ENCODE measurements around the gene PDE6C.

DNA sequence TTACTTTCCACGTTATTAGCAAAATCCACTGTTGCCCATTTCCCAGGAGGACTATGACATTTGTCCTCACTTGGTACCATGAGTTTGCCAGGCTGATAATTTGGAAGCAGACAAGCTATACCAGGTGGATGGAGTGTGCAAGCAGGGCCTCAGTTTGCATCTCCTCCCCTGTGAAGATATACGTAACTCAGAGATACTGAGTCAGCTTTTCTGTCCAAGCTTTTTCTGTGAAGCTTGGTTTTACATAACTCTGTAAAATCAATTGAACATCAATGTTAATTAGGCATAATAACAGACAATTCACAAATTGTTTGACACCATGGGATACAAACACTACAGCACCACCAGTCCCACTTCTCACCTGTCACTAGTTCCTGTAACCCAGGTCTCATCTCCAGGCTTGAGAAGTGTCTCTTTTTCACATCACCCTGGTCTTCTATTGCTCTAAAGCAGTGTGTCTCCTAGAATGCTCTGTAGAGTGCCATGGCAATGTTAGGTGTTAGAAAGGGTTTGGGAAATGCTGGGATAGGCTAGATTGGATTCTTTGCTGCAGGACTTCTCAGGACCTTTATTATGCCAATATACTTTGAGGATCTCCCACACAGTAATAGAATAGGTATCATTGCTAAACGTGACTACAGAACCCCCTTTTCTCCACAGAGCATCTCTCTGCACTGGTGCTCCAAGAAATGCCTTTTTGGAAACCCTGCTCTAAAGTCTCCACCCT, 32.2 kb upstream of the PDE6C start:
- TF ChIP-seq, protein P1, sequence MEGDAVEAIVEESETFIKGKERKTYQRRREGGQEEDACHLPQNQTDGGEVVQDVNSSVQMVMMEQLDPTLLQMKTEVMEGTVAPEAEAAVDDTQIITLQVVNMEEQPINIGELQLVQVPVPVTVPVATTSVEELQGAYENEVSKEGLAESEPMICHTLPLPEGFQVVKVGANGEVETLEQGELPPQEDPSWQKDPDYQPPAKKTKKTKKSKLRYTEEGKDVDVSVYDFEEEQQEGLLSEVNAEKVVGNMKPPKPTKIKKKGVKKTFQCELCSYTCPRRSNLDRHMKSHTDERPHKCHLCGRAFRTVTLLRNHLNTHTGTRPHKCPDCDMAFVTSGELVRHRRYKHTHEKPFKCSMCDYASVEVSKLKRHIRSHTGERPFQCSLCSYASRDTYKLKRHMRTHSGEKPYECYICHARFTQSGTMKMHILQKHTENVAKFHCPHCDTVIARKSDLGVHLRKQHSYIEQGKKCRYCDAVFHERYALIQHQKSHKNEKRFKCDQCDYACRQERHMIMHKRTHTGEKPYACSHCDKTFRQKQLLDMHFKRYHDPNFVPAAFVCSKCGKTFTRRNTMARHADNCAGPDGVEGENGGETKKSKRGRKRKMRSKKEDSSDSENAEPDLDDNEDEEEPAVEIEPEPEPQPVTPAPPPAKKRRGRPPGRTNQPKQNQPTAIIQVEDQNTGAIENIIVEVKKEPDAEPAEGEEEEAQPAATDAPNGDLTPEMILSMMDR (IDR thresholded peaks at IDR 0.05) = no peak
- no peak for TF ChIP-seq EZH2 (IDR thresholded peaks at IDR 0.05; ENCODE audit: borderline replicate concordance, insufficient read depth, low read depth, low read length, poor library complexity, severe bottlenecking)

Measured in B cell (primary cell).